HEK293 (cell line): ENCODE measurements around the gene NDE1.

Experiments
- GFI1B ChIP-seq: fragments of 450-650 bp; formaldehyde crosslinking; IDR thresholded peaks from 2 replicates; pipeline ENCODE4 v1.5.1; 2016; ENCODE audit warnings: missing biosample characterization, missing genetic modification characterization
- SCRT2 ChIP-seq: fragments of 450-650 bp; formaldehyde crosslinking; IDR thresholded peaks from 2 replicates; pipeline ENCODE4 v1.5.1; 2016; ENCODE audit warnings: missing biosample characterization, missing genetic modification characterization
- ZBTB7A ChIP-seq: fragments of 450-650 bp; formaldehyde crosslinking; IDR thresholded peaks from 2 replicates; pipeline ENCODE4 v1.5.1; 2016; ENCODE audit warnings: low read depth, missing biosample characterization, missing genetic modification characterization
- ZNF184 ChIP-seq: fragments of 450-650 bp; IDR thresholded peaks from 2 replicates; pipeline ENCODE4 v1.5.1; 2018; ENCODE audit warnings: missing biosample characterization, mild to moderate bottlenecking, missing genetic modification characterization
- ZNF335 ChIP-seq: fragments of 450-650 bp; formaldehyde crosslinking; conservative IDR thresholded peaks from 2 replicates; pipeline ENCODE4 v1.5.1; 2016; ENCODE audit warnings: missing biosample characterization, missing genetic modification characterization
- ZNF664 ChIP-seq: fragments of 450-650 bp; formaldehyde crosslinking; IDR thresholded peaks from 2 replicates; pipeline ENCODE4 v1.5.1; 2016; ENCODE audit warnings: missing biosample characterization, missing genetic modification characterization
- ZNF747 ChIP-seq: fragments of 450-650 bp; formaldehyde crosslinking; IDR thresholded peaks from 2 replicates; pipeline ENCODE4 v1.5.1; 2016; ENCODE audit warnings: missing biosample characterization, missing genetic modification characterization
- ZNF777 ChIP-seq: fragments of 450-650 bp; formaldehyde crosslinking; IDR thresholded peaks from 2 replicates; pipeline ENCODE4 v1.5.1; 2017; ENCODE audit warnings: missing biosample characterization, missing genetic modification characterization, borderline replicate concordance
- TF ChIP-seq, protein P1 (sequence below): fragments of 450-650 bp; formaldehyde crosslinking; IDR thresholded peaks from 2 replicates; pipeline ENCODE4 v1.5.1; 2016; ENCODE audit warnings: missing biosample characterization, missing genetic modification characterization
- TF ChIP-seq, protein P2 (sequence below): fragments of 450-650 bp; formaldehyde crosslinking; IDR thresholded peaks from 2 replicates; pipeline ENCODE4 v1.5.1; 2016; ENCODE audit warnings: missing biosample characterization, missing genetic modification characterization

DNA sequence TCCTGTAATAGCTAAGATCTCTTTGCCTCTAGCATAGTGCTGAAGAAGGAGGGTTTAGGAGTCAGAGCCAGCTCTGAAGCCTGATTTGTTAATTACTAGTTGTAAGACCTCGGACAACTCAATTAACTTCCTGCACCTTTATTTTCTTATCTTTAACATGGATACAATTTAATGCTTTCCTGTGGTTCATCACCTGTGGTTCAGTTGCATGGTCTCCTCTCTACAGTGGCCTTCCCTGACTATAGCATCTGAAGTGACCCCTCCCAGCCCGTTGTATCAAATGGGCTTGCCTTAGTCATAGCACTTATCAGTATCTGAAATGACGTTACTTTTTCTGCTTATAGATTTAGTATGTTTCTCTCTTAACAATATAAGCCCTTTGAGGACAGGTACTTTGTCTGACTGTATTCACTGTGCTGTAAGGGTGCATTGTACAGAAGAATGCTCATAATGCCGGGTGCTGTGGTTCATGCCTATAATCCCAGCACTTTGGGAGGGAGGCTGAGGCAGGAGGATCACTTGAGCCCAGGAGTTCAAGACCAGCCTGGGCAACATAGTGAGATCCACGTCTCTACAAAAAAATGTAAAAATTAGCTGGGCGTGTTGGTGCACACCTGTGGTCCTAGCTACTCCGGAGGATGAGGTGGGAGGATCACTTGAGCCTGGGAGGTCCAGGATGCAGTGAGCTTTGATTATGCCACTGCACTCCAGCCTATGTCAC lies 2.6 kb upstream of the NDE1 start:
- TF ChIP-seq, protein P1, sequence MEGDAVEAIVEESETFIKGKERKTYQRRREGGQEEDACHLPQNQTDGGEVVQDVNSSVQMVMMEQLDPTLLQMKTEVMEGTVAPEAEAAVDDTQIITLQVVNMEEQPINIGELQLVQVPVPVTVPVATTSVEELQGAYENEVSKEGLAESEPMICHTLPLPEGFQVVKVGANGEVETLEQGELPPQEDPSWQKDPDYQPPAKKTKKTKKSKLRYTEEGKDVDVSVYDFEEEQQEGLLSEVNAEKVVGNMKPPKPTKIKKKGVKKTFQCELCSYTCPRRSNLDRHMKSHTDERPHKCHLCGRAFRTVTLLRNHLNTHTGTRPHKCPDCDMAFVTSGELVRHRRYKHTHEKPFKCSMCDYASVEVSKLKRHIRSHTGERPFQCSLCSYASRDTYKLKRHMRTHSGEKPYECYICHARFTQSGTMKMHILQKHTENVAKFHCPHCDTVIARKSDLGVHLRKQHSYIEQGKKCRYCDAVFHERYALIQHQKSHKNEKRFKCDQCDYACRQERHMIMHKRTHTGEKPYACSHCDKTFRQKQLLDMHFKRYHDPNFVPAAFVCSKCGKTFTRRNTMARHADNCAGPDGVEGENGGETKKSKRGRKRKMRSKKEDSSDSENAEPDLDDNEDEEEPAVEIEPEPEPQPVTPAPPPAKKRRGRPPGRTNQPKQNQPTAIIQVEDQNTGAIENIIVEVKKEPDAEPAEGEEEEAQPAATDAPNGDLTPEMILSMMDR (tag by site-specific recombination) = no peak
- no peak for TF ChIP-seq SCRT2 (tag by site-specific recombination)
- TF ChIP-seq GFI1B (tag by site-specific recombination) = no peak
- TF ChIP-seq, protein P2, sequence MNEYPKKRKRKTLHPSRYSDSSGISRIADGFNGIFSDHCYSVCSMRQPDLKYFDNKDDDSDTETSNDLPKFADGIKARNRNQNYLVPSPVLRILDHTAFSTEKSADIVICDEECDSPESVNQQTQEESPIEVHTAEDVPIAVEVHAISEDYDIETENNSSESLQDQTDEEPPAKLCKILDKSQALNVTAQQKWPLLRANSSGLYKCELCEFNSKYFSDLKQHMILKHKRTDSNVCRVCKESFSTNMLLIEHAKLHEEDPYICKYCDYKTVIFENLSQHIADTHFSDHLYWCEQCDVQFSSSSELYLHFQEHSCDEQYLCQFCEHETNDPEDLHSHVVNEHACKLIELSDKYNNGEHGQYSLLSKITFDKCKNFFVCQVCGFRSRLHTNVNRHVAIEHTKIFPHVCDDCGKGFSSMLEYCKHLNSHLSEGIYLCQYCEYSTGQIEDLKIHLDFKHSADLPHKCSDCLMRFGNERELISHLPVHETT (tag by site-specific recombination) = no peak
- no peak for TF ChIP-seq ZBTB7A
- TF ChIP-seq ZNF664 (tag by site-specific recombination) = no peak
- no peak for TF ChIP-seq ZNF184 (tag by site-specific recombination)
- no peak for TF ChIP-seq ZNF777 (tag by site-specific recombination)
- no peak for TF ChIP-seq ZNF747 (tag by site-specific recombination)
- no peak for TF ChIP-seq ZNF335
